Superior temporal gyrus (tissue), 1 donor: Measurements from ENCODE around the gene CD44.

ENCODE experiments used
- DNase-seq: peaks from one replicate; pipeline ENCODE4 v3.0.0-alpha.2; 2016; ENCODE audit errors: extremely low spot score

The CD44 gene

DNA sequence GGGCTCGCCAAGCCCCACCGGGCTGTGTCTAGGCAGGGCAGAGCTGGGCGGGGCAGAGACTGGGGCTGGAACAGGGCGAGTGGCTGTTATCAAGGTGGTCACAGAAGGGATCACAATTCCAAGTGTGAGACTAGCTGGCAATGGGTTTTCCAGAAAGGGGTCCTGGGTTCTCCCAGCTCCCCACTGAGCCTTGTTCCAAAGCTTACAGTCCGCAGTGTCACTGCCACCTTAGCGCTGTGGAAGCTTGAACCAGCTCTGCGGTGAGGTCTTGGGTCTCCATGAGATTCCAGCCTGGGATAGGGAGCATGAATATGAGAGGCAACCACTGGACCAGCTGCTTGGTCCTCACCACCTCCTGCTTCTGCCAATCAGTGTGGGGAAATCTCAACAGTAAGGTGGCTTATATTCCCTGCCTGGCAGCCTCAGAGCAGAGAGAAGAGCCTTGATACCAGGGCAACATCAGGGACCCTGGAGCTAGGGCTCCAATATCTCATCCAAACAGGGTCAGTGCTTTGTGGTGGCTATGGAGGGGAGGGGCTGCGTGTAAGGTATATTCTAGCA lies 831 bp downstream of the CD44 start:
- DNase-seq = no peak

DNA sequence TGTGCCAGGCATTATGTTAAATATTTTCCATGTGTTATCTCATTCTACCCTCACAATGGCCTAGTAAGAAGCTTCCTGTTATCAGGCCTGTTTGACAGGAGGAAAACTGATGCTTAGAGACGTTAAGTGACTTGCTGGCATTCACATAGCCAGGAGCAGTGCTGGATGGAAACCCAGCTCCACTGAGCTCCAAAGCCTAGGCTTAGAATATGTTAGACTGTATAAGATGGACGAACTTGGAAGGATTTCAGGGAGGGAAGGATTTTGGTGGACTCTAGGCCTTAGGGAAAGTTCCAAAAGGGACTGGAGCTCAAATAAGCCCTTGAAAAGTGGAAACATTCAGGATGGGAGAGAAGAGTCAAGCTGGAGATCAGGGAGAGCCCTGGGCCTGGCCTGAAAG lies 2.1 kb downstream of the CD44 start:
- no peak for DNase-seq

DNA sequence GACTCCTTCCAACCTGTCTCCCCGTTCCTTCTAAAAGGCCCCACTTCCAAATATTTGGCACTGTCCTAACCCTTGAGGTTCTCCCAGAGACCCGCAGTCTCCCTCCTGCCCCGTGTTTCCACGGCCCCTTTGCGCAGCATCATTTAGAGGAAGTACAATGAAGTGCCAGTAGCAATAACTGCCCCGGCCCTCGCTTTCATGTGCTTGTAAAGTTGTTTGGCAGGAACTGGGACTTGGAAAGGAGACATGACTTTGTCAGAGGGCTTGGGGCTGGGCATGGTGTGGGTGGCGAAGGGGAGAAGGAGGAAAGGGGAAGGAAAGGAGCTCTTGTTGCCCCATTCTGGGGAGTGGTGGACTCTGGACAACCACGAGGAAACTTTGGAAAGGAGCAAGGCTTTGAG lies 2.6 kb downstream of the CD44 start:
- no peak for DNase-seq

DNA sequence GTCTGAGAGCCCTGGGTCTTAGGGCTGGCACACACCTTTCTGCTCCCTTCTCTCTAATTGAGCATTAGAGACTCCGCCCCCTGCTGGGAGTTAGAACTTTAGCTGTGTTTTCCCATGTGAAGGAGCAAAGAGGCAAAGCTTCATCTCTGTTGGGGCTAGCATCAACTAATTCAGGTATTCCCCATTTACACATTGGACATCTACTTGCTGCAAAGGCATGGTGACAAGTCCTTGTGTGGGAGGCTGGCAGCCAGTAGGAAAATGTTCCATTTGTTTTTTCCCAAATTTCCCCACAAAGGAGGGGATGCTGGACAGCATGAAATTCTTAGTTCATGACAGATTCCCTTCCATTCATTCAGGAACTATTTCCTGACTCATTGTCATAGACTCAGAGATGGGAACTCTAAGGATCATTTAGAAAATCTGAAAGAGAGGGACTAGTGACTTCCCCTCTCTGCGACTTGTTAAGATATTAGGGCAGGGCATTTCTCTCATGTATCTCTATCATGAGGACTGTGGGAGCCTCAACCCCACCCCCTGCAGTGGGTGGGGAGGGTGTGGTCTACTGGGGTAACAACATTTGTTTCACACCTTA lies 3.6 kb downstream of the CD44 start:
- no peak for DNase-seq

DNA sequence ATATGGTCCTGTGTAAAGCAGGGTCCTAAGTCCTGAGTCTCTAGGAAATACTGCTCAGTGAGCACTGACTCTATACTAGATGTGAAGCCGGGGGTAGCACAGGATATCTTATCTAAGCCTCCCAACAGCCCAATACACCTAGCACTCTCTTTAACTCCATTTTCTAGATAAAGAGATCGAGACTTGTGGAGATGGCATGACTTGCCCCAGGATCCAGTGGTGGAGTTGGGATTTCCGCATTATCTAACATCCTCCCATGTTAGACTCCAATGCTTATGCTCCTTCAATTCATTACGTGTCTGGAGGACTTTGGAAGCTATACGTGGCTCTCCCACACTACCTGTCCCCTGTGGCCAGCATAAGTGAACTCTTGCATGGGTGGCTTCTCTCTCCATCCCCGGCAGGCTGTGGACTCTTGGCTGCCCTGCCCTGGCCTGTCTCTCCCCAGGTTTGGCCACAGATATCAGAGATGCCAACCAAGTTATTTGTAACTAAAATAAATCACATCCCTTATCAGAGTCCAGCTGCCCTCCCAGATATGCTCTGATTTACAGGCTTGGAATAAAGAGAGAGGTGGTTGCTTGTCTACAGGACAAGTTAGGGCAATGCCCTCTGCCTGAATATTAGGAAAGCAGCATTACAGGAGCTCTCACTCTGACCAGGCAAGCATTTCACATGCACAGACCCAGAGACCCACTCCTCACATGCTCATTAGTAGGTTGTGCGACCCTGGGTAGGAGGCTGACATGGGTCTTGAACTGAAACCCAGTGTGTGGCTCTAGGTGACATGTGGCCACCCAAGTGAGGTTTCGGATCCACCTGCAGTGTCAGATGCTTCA lies 4.5 kb downstream of the CD44 start:
- DNase-seq = no peak

DNA sequence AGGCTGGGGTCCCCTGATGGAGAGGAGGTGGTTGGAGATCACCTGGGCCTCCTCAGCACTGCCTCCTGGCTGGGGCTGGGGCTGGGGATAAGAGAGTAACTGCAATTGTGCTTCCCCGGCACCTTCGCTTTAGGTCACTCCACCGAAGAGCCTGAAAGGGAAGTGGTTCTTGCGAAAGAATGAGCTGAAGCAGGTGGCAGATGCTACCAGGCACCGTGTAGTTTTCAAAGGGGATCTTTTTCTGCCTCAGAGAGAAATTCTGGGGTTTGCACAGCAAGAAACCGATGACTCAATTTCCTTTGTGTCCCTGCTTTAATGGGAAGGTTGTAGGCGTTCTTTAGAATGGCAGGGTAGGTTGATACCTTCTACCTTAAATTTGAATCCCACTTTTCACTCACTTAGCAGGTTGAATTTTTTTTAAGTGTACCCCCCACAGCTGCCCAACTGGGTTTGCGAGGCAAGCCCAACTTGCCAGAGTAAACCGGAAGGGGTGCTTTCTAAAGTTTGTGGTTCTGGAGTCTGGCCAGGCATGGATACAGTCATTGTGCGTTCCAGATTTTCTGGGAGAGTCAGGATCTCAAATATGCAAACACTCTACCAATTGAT lies 5.3 kb downstream of the CD44 start:
- DNase-seq = peak; percentile 22

DNA sequence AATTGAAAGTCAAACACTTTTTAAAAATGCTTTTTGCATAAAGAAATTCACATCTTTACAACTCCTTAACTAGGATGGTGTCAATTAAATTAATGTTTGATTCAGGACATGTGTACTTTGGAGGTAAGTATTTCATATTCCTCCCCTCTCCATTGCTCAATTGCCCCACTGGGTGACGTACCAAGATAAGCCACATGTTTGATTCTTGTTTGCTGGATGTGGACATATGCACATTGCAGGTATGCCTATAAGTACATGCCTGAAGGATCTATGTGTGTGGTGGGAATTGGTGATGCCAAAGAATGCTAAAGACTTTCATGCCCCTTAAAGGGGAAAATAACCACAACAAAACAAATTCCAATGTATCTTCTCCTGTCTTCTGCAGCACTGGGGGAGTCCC lies 5.8 kb downstream of the CD44 start:
- no peak for DNase-seq

DNA sequence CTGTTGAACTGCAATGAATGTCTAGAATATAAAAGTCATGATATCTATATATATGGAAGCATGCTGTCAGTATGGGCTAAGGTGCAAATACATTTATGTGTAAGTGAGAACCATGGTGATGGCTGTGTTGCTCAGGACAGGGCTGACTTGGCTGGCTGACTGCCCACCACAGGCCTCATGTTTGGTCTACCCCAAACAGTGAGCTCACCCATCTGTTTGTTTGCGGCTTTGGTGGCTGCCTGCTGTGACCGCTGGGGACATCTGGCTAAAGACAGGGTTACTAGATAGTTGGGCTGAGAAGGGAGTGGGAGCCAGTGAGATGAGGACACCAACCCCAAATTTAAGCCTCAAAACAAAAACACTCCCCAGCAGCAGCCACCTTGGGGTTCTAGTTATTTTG lies 6.3 kb downstream of the CD44 start:
- no peak for DNase-seq

DNA sequence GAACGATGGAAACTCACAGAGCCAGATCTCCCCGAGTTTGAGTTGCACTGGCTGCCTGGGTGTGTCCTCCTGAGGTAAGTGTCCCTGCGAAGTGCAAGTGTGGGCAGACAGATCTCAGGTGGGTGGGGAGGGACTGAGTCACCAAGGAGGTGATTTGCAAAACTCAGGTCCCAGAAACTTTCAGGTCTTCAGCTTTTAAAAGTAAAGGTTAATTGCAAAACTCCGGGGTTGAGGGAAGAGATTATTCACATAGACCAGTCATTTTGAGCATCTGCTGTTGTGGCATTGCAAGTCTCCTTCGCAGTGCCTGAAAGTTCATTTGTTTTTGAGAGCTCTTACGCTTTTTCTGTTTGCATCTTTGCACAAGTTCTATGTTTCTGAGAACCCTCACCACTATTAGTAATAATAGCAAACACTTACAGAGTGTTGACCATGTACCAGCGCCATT lies 7.1 kb downstream of the CD44 start:
- no peak for DNase-seq

DNA sequence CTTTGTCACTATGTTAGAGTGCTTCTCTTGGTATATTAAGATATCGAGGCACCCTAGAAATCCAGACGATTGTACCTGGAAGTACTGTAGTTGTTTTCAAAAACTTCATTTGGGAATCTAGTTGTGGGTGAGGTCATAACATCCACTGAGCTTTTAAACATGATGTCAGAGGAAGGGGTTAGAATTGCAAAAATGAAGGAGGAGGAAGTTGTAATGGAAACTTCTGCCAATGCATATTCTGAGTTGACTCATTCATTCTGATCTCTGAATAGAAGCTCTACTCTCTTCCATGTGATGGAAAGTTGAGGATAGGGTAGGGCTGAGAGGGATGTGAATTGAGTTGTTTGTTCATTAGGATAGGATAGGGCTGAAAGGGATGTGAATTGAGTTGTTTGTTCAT lies 7.7 kb downstream of the CD44 start:
- no peak for DNase-seq

DNA sequence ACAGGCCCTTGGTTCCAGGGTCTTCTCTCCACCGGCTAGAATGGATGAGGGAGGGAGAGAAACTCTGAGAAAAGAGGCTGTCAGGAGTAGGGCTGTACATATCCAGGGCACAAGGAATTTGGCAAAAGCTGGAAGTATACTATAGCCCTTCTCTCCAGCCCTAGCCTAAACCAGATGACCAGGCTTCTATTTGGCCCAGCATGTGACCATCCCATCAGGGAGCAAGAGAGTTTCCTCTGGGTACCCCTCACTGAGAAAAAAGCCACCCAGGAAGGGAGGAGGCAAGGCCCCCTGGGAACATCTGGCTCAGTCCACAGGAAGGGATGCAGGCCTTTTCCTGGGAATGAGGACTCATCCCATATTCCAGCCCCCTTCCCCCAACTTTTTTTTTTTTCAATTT lies 8.3 kb downstream of the CD44 start:
- DNase-seq = no peak

DNA sequence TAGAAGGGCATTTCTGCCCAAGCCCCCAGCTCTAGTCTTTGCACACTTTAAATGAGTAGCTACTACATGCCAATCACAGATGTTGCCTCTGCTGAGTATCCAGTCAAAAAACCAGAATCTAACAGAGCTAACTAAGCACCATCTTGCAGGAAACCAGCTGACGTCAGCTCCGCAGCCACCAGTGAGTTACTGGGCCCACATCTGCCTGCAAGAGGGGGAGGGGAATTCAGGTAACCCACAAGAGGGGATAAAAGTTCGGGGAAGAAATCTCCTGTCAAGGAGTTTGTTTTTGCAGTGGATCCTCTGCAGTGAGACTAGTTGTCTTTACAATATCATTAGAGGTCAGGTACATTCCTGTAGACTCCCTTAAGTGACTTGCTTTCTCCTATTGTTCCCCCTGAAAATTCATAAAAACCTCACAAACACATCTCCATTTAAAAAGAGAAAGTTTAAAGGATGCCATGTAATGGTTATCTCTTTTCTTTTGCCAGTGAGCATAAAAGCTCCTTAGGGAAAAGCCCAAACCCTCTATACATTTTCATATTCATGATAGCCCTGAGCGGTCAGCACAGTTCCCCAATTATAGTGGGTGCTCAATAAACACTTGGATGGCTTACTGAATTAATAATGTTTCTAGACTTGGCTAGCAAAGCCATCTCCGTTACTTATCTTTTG lies 9.3 kb downstream of the CD44 start:
- no peak for DNase-seq

DNA sequence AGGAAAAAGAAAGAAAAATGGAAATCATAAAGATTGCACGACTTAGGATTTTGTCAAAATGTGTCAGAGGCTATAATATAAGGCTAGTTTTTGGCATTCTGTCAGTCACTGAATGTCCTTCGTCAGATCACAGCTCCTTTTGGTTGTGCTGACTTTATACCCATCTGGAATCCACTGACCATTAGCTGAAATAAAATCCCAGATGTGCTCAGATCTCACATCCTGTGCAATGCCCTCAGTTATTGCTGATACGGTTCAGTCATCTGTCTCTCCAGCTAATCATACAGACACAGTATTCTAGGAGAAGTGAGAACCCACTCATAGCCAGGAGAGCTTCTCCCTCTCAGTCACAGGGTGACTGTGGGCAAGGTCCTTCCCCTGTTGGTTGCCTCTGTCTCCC lies 11.5 kb downstream of the CD44 start:
- no peak for DNase-seq

DNA sequence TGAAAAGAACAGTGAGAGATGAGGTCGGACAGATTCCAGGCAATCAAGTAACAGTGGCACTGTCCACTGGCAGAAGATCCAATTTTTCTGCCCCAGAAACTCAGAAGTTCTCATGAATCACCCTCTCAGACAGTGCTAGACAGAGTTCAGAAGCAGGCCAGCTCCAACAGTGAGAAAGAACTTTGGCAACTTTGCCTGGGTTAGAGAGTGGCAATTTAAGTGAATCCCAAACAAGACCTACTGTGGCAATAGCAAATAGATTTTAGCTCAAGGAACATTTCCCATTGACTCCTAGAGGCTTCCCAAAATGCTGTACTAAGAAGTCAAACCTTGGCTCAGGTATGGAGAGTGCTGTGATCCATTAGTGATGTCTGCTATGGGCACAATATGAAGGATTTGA lies 12.3 kb downstream of the CD44 start:
- no peak for DNase-seq

DNA sequence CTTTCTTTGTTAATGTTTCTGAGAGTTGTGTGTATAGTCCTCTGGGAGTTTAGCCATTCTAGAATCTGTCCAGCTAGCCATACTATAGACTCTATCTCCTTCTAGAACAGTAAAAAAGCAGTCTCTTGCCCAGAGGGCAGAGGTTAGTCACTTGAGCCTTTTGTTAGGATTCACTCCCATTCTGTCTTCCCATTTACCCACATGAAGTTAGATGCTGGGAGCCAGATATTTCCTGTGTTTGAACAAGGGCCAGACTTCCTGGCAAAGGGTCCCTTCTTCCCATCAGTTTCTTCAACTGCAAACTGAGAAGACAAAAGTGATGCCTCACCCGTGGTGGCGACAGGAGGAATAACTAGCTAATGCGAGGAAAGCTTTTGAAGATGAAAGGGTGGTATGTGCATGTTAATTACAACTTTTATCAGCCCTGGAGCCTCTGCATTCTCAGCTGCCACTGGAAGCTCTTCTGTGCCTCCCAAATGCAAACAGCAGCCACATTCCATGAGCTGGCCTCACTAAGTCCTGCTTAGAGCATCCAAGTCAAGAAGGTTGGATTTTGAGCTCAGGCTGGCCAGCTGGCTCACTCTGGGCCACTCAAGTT lies 12.8 kb downstream of the CD44 start:
- DNase-seq = no peak

DNA sequence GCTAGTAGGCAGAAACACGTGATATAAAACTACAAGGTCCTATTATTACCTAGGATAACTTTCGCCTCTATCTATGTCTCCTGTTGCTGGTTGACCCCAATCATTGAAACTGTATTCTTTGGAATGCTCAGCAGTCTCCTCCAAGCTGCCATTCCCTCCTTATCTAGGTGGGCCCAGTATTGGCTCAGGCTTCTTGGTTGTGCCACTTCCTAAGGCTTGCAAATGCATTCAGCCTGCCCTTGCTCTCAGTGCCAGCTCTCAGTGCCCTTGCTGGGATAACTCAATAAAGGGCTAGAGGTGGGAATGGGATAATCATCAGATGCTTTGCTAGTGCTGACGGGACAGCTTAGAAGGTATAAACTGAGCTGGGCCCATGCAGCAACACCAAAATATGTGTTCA lies 13.6 kb downstream of the CD44 start:
- DNase-seq = no peak

DNA sequence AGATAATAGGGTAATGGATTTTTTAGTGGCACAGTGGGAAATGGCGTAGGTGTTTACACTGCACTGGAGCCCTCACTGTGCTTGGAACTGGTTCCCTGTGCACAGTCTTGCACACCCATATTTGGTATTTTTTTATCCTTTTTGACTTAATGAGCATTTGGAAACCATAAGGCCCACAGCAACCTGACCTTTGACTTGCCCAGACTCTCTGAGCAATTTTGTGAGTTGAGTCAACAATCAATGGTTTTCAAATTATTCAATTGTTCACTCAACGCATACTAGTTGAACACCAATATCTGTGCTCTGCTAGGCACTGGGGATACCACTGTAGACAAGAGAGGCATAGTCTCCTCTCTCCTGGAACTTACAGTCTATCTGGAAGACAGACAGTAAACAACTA lies 14.3 kb downstream of the CD44 start:
- no peak for DNase-seq

DNA sequence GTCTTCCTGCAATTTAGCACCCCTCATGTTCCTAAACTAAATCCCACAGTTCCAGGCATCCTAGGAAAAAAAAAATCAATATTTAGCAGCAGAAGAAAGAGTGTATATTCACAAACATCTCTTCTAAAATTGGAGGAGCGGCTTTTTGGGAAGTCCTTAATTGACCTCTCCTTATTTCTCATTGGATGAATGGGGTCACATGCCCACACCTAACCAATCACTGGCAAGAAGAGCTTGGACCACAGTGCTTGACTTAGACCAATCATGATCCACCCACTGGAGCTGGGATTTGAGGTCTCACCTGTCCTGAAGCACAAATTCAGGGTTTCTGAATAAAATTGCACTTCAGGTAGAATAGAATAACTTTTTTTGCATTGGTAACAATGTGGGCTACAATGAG lies 16.0 kb downstream of the CD44 start:
- DNase-seq = no peak

DNA sequence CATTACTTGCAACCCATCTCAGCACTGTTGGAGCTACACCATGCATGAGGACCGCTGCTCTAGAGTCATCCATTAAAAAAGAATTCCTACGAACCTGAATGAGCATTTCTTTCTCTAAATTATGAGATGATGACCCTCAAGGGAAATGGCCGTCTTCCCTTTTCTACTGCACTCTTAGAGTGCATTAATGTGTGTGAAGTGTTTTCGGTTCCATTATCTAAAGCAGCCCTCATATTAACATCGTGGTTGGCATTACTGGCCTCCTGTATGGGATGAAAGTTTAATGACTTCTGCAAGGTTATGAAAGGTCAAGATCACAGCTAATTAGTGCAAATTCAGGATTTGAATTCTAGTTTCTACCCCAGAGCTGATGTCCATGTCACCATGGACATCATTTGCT lies 16.7 kb downstream of the CD44 start:
- DNase-seq = no peak

DNA sequence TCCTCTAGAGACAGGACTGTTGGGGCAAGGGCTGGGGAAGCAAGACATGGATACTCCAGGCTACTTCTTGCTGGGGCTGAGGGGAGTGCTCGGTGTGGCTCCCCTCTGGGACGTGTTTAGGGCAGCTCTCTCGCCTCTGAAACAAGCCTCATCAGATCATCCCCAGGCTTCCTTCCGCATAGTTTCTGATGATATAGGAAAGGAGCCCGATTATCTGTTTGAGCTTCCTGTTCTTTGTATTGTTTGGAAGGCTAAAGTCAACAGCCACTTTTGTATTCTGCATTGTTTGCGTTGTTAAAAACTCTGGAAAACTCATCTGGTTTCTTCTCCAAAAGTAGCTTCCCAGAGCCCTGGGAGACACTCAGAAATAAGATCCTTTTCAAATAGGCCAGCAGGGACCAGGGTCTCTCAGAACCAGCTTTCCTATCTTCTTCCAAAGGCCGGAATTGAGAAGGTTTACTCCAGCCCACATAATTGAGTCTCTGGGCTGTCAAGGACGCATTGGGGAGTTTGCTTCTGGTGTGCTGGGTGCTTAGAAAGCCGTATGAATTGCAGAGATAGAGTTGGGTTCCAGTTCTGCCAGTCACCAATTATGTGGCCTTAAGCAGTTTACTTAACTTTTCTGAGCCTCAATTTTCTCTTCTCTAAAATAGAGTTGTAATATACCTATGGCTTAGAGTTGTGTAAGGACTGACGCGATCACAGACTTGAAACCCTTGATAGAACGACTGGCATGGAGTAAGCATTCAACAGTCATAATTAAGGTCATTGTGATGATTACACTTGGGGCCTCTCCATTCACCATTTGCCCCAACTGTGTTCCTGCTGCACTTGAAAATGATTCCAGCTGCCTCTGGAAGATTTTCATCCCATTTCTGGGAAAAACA lies 19.1 kb downstream of the CD44 start:
- no peak for DNase-seq
